GM18867 (cell line): ENCODE data around the gene FAM217B.
"Not testable (repeated sequence)": the region's sequence is repeated elsewhere in the genome, so short reads cannot be mapped to it uniquely, and the experiment has no call there.

Source experiments
- ATAC-seq: cut with Tn5 transposase; IDR thresholded peaks from one replicate; pipeline ENCODE4 v1.9.1; 2021; ENCODE audit warnings: mild to moderate bottlenecking, moderate library complexity; ENCODE audit not compliant: unreplicated experiment

Gene FAM217B

DNA sequence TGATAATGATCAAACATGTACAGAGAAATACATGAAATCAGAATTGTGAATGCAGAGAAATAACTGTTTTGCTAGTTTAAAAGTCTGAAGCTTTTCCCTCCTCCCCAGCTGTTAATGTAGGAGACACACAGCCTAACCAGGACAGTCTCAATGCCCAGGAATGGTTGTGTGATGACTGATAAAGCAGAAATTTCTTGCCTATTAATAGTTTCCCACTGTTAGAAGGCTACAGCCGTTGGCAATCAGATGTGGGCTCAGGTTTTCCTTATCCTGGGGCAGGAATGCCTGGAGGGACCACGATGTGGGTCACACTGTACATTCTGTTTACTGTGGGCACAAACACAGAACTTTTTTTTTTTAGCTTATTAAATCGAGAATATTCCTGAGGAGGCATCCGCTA, 2.0 kb upstream of the FAM217B start:
- no peak for ATAC-seq

DNA sequence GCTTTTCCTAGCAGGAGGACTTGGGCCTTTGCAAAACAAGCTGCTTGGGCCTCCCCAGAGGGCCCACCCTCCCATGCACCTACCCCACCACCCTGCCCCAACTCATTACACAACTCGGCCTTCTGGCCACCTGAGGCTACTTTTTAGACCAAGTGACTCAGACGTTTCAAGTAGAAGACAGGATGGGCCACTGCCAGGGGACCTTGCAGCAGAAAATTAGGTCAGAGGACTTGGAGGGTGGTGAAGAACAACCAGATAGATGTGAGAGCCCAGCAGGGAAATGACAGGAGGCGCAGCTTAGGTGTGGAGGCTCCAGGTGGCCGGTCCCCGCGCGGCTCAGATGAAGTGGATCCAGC, 1.5 kb upstream of the FAM217B start:
- ATAC-seq, result no peak

GRCh38 chr20:59939052-59939878, 924 bp upstream of the FAM217B start:
- no peak for ATAC-seq

DNA sequence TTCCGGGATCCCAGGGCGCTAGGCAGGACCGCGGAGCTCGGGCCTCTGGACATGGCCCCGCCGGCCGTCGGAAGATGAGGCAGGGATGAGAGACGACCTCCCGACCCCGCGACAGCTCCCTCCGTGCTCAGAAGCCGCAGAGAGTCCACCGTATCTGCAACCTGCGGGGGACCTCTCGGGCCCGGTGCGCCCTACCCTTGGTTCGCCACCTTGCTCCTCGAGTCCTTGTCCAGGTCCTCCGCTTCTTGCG, 385 bp upstream of the FAM217B start:
- peak; percentile 31 for ATAC-seq

- peak; percentile 6 for ATAC-seq
Measured at GRCh38 chr20:59940956-59941294, 736 bp downstream of the FAM217B start.

DNA sequence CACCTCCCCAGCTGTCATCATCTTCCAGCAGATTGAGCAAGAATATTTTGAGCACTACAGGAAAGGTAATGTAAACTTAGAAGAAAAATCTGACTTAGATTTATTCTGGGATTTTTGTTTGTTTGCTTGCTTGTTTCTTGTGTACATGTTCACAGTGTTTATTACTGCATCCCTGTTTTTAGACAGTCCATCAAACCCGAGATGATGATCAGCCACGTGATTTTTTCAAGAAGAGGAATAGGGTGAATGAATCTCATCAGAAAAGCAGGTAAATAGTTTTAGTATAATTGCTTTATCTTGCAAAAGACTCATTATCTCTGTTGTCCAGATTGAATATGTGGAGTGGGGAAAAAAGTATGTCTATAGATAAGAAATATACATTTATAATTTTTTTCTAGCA, 2.1 kb downstream of the FAM217B start:
- no peak for ATAC-seq

DNA sequence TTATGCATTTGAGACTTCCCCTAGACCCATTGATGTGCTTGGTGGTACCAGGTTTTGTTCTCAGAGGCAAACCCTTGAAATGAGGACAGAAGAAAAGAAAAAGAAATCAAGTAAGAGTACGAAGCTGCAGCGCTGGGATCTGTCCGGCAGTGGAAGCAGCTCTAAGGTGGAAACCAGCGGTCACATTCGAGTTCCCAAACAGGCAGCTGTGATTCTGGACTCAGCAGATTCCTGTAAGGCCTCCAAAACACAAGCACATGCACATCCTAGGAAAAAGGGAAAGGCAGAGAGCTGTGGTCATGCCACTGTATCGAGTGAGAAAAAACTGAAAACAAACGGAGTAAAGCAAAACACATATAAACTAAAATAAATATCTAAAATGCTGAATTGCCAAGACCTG, 4.5 kb downstream of the FAM217B start:
- ATAC-seq, result no peak

- ATAC-seq, result no peak
Measured at GRCh38 chr20:59945175-59945574, 5.0 kb downstream of the FAM217B start.

DNA sequence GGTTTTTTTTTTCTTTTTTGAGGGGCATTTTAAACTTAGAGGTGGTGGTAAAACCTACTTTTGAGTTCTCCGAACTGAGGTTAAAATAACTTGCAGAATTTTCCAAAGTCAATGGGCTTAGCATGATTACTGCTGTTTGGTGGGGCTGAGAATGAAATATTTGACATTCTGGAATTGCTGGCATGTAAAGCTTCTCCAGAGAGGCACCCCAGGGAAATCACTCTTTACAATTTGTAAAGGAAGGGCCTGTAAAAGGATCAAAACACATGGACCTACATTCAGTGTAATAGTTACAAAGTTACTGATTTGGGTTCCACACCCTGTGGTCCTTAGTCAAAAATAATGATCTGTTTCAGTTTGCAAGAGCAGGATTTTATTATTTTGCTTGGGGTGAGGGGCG, 5.5 kb downstream of the FAM217B start:
- no peak for ATAC-seq

GRCh38 chr20:59947376-59947775, 7.2 kb downstream of the FAM217B start:
- ATAC-seq, result no peak

DNA sequence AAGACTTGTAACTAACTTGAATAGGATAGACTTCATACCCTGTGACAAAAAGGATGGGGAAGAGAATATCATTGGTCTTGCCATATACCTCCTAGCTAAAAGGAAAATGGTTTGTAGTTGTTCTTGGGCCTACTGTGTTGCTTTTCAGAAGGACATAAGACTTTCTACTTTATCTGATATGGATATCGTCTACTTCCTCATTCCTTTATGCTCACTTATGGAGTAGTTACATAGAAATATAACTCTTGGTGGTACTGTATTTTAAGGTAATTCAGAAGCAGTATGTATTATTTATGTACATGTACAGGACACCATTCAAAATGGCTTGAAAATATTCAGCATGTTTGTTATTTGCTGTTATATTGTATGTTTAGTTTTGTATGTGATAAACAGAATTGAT, 8.0 kb downstream of the FAM217B start:
- no peak for ATAC-seq

DNA sequence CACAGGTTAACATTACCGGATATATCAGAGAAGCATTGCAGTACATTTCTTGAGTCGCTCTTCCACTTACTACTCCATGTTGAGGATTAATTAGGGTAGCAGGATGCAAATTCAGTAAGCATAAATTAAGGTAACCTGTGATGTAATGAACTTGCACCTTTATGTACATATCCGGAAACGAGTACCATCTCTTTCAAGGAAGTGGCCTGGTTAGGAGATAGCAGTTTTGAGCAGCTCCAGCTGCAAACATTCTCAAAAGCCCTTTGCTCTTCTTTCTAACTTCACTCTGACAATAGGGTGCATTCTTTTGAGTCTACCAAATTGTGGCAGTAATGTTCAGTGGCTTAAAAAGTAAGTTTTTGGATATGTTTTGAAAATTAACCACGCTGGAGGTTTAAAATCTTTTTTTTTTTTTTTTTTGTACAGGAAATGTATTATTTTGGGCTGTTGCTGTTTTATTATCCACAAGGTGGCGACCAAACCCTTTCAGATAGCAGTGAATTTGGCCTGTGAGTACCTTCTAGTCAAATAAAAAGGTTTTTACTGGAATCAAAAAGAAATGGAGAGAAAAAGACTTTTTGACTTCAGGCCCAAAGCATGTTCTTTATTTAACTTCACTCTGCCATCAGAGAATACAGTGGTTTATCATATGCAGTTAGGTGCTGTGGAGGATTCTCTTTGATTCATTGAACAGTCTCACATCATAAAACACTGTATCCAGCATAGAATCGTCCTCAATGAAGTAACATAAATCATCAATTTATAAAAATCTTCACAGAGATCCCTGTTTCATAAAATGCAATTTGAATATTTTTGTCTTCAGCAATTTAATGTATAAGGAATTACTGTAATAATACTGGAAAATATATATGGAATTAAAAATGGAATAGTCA, 8.9 kb downstream of the FAM217B start:
- ATAC-seq, result no peak

DNA sequence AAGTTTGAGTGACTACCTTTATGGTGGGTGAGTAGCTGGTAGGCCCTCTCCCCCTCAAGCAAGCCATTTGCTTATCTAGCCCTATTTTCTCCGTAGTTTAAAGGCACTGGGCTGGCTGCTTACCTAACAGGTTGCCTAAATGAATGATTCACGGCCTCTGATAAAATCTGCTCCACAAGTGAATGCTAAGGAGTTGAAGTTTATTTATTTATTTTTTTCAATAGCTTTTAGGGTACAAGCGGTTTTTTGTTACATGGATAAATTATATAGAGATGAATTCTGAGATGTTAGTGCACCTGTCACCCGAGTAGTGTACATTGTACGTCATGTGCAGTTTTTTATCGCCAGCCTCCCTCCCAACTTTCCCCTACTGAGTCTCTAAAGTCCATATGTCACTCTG, 9.7 kb downstream of the FAM217B start:
- ATAC-seq, result no peak

DNA sequence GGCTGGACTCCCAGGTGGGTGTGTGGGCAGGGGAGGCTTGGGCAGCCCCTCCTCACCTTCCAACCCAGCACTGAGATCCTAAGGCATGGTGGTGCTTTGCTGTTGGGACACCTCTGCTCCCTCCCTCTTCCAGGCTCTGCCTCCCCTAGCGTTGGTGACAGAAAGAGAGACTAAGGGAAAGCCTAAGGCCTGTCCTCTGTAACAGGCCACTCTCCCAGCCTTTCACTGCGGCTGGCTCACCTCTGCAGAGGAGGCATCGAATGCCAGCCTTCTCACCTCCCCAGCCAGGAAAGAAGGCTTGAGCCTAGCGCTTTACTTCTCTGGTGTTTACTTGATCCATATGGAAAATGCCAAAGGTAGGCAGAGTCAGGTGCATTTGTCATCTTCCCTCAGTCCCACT, 14.5 kb downstream of the FAM217B start:
- no peak for ATAC-seq

GRCh38 chr20:59955131-59955796, 15.1 kb downstream of the FAM217B start:
- no peak for ATAC-seq

DNA sequence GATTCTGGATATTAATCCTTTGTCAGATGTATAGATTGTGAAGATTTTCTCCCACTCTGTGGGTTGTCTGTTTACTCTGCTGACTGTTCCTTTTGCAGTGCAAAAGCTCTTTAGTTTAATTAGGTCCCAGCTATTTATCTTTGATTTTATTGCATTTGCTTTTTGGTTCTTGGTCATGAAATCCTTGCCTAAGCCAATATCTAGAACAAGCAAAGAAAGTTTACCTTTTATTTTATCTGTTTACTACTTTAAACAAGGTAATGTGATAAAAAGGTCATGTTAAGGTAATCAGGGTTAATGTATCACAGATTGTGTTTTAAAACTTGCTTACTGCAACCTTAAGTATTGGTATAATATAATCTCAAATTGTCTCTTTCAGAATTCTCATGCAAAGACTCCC, 17.4 kb downstream of the FAM217B start:
- ATAC-seq, result not testable (repeated sequence)

DNA sequence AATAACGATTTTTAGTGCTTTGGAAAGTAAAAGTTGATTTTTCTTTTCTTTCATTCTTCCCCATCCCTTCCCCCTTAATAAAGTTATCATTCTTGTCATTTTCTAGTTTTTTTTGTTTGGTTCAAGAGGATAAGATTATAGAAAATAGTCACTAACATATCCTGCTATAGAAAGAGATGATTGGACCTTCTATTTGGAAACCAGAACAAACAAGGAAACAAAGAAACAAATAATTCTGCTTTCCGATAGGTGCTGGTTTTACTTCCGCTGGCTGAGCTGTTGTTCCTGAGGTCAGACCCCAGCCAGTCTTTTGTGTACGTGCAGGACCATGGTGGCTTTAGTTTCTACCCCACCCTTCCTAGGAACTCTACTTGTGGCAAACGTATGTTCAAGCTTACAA, 17.9 kb downstream of the FAM217B start, which contains the start of gene CDH26:
TSS of gene CDH26 (plus strand) at position 301 of the 400 bp plus-strand sequence. CDS start 304 bp downstream, outside the sequence.
- no peak for ATAC-seq

GRCh38 chr20:59958626-59959025, 18.4 kb downstream of the FAM217B start:
- ATAC-seq, result no peak

DNA sequence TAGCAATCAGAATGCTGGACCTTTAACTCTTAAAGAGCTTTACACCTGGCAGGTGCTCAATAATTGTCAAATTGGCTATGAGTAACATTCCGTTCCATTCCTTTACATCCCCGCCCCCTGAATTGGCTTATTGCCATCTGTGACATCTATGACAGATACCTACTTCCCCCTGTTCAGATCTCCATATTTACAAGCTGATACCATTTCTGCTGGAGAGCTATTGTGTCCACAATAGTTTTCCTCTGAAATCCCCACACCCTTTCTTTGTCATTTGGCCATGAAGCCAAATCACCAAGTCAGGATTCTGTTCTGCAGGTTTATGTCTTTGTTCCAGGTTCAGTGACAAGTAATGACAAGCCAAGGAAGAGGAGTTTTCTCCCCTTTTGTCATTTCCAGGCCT, 21.2 kb downstream of the FAM217B start:
- no peak for ATAC-seq

DNA sequence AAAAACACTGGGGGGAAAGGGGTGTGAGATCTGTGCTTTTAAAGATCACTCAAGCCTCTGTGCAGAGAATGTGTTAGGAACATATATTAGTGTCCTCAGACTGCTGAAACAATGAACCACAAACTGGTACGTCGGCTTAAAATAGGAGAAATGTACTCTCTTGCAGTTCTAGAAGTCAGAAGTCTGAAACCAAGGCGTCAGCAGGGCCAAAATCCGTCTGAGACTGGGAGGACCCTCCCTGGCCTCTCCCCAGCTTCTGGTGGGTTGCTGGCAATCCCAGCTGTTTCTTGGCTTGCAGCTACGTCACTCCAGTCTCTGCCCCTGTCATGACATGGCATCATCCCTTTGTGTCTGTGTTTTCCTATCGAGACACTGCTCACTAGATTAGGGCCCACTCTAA, 22.0 kb downstream of the FAM217B start:
- no peak for ATAC-seq

- no peak for ATAC-seq
Measured at GRCh38 chr20:59966428-59966827, 26.2 kb downstream of the FAM217B start.

DNA sequence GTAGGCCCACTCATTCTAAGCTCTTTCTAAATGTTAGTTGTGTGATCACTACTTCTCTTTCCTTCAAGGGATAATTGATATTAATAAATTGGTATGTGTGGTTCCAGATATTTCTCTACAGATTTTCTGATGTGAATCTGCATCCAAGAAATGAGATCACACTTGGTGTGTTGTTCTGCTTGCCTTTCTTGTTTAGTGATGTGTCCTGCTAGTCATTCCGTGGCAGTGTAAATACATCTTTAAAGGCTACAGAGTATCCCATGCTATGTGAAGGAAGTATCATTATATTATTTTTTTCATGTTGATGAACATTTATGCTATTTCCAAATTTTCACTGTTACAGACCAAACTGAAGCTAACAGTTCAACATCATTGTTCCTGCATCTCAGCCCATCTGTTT, 31.2 kb downstream of the FAM217B start:
- no peak for ATAC-seq
